Measurements from ENCODE around the gene ZNF208.

DNA sequence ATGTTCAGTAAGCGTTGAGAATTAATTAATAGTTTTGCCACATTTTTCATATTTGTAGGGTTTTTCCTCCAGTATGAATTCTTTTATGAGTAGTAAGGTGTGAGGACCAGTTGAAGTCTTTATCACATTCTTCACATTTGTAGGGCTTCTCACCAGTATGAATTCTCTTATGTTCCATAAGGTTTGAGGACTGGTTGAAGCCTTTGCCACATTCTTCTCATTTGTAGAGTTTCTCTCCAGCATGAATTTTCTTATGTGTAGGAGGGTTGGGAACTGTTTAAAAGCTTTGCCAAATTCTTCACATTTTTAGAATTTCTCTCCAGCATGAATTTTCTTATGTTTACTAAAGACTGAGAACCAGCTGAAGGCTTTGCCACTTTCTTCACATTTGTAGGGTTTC lies 40.3 kb downstream of the ZNF208 start:
- TF ChIP-seq, protein P1, sequence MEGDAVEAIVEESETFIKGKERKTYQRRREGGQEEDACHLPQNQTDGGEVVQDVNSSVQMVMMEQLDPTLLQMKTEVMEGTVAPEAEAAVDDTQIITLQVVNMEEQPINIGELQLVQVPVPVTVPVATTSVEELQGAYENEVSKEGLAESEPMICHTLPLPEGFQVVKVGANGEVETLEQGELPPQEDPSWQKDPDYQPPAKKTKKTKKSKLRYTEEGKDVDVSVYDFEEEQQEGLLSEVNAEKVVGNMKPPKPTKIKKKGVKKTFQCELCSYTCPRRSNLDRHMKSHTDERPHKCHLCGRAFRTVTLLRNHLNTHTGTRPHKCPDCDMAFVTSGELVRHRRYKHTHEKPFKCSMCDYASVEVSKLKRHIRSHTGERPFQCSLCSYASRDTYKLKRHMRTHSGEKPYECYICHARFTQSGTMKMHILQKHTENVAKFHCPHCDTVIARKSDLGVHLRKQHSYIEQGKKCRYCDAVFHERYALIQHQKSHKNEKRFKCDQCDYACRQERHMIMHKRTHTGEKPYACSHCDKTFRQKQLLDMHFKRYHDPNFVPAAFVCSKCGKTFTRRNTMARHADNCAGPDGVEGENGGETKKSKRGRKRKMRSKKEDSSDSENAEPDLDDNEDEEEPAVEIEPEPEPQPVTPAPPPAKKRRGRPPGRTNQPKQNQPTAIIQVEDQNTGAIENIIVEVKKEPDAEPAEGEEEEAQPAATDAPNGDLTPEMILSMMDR (IDR thresholded peaks at IDR 0.05; ENCODE audit: low read depth, low read length, missing input control) = no peak
- TF ChIP-seq RAD21 (IDR thresholded peaks at IDR 0.05) = no peak
- TF ChIP-seq, protein P2, sequence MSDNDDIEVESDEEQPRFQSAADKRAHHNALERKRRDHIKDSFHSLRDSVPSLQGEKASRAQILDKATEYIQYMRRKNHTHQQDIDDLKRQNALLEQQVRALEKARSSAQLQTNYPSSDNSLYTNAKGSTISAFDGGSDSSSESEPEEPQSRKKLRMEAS (IDR thresholded peaks at IDR 0.05) = no peak
- TF ChIP-seq TAF1 (conservative IDR thresholded peaks at IDR 0.05) = no peak
- TF ChIP-seq YY1 (IDR thresholded peaks at IDR 0.05) = no peak
- TF ChIP-seq SP1 (IDR thresholded peaks at IDR 0.05) = no peak
- no peak for TF ChIP-seq GABPA (IDR thresholded peaks at IDR 0.05 in 1 of 2, conservative IDR thresholded peaks at IDR 0.05 in 1 of 2)
- no peak for TF ChIP-seq RXRA (IDR thresholded peaks at IDR 0.05)

Data from liver (tissue), 3 donors.